H9 (cell line): ENCODE data around the gene RELL1. TPM values are rescaled to one million over a fixed set of nuclear protein-coding genes. Genes with fewer than 3 reads are reported as not detected.

Source experiments
- DNase-seq: peaks from one replicate; pipeline ENCODE4 v3.0.0-alpha.2; 2017
- H2AFZ ChIP-seq: one replicate; pipeline ENCODE4 v1.6.1; 2013; ENCODE audit warnings: mild to moderate bottlenecking, low read length, control low read depth, moderate library complexity
- H2AK5ac ChIP-seq: 2 replicates; pipeline ENCODE4 v1.6.1; 2013; ENCODE audit warnings: low read length, control low read depth, mixed read lengths; ENCODE audit not compliant: insufficient read length
- H2BK120ac ChIP-seq: one replicate; pipeline ENCODE4 v1.6.1; 2013; ENCODE audit warnings: low read depth, mild to moderate bottlenecking, low read length, control low read depth, inconsistent platforms; ENCODE audit not compliant: poor library complexity, severe bottlenecking
- H2BK12ac ChIP-seq: 2 replicates; pipeline ENCODE4 v1.6.1; 2013; ENCODE audit warnings: low read length, control low read depth, mixed read lengths, low read depth; ENCODE audit not compliant: insufficient read length
- H2BK15ac ChIP-seq: 2 replicates; pipeline ENCODE4 v1.6.1; 2013; ENCODE audit warnings: low read depth, low read length, control low read depth
- H2BK20ac ChIP-seq: one replicate; pipeline ENCODE4 v1.6.1; 2013; ENCODE audit warnings: low read depth, mild to moderate bottlenecking, low read length, control low read depth, inconsistent platforms; ENCODE audit not compliant: poor library complexity, severe bottlenecking
- H2BK5ac ChIP-seq: 2 replicates; pipeline ENCODE4 v1.6.1; 2013; ENCODE audit warnings: low read length, control low read depth, mixed read lengths; ENCODE audit not compliant: insufficient read length
- H3K14ac ChIP-seq: 2 replicates; pipeline ENCODE4 v1.6.1; 2013; ENCODE audit warnings: low read length, control low read depth; ENCODE audit not compliant: insufficient read depth
- H3K18ac ChIP-seq: 2 replicates; pipeline ENCODE4 v1.6.1; 2013; ENCODE audit warnings: low read depth, mild to moderate bottlenecking, mixed read lengths, low read length, control low read depth; ENCODE audit not compliant: insufficient read length
- H3K23ac ChIP-seq: 2 replicates; pipeline ENCODE4 v1.6.1; 2013; ENCODE audit warnings: low read length, control low read depth, mixed read lengths, low read depth; ENCODE audit not compliant: insufficient read length
- H3K23me2 ChIP-seq: 2 replicates; pipeline ENCODE4 v1.6.1; 2013; ENCODE audit warnings: low read depth, mild to moderate bottlenecking, mixed read lengths, low read length, control low read depth; ENCODE audit not compliant: insufficient read length, poor library complexity, severe bottlenecking
- H3K27ac ChIP-seq: 2 replicates; pipeline ENCODE4 v1.5.1; 2013; ENCODE audit warnings: low read length, control low read depth, mixed read lengths, low read depth; ENCODE audit not compliant: insufficient read length
- H3K27me3 ChIP-seq: 2 replicates; pipeline ENCODE4 v1.6.1; 2013; ENCODE audit warnings: low read length, control low read depth, inconsistent platforms; ENCODE audit not compliant: insufficient read depth
- H3K4ac ChIP-seq: 2 replicates; pipeline ENCODE4 v1.6.1; 2013; ENCODE audit warnings: low read depth, mild to moderate bottlenecking, control low read depth, inconsistent platforms, low read length, moderate library complexity
- H3K4me1 ChIP-seq: 2 replicates; pipeline ENCODE4 v1.6.1; 2013; ENCODE audit warnings: low read length, control low read depth, inconsistent platforms; ENCODE audit not compliant: insufficient read depth
- H3K4me2 ChIP-seq: 2 replicates; pipeline ENCODE4 v1.6.1; 2013; ENCODE audit warnings: low read length, control low read depth, mixed read lengths; ENCODE audit not compliant: insufficient read length, insufficient read depth
- H3K56ac ChIP-seq: 2 replicates; pipeline ENCODE4 v1.6.1; 2013; ENCODE audit warnings: low read depth, mild to moderate bottlenecking, mixed read lengths, low read length, control low read depth; ENCODE audit not compliant: insufficient read length
- H3K79me1 ChIP-seq: 2 replicates; pipeline ENCODE4 v1.6.1; 2013; ENCODE audit warnings: low read depth, mild to moderate bottlenecking, moderate library complexity, low read length, control low read depth, inconsistent platforms; ENCODE audit not compliant: insufficient read depth, poor library complexity, severe bottlenecking
- H3K79me2 ChIP-seq: 2 replicates; pipeline ENCODE4 v1.6.1; 2013; ENCODE audit warnings: low read length, control low read depth, inconsistent platforms; ENCODE audit not compliant: insufficient read depth
- H3K9ac ChIP-seq: 2 replicates; pipeline ENCODE4 v1.6.1; 2013; ENCODE audit warnings: low read length, control low read depth, mixed read lengths; ENCODE audit not compliant: insufficient read length; ENCODE audit errors: extremely low read depth
- H3K9me3 ChIP-seq: one replicate; pipeline ENCODE4 v1.6.1; 2013; ENCODE audit warnings: low read depth, low read length, inconsistent platforms; ENCODE audit not compliant: control insufficient read depth
- H3T11ph ChIP-seq: one replicate; pipeline ENCODE4 v1.6.1; 2013; ENCODE audit warnings: mild to moderate bottlenecking, low read length, control low read depth, inconsistent platforms
- H4K20me1 ChIP-seq: one replicate; pipeline ENCODE4 v1.6.1; 2013; ENCODE audit not compliant: control insufficient read depth, insufficient read length, insufficient read depth
- H4K5ac ChIP-seq: 2 replicates; pipeline ENCODE4 v1.6.1; 2013; ENCODE audit warnings: low read depth, mild to moderate bottlenecking, mixed read lengths, low read length, control low read depth; ENCODE audit not compliant: insufficient read length
- H4K8ac ChIP-seq: replicated peaks from 2 replicates; pipeline ENCODE4 v1.6.1; 2013; ENCODE audit warnings: low read length, control low read depth, mixed read lengths, low read depth; ENCODE audit not compliant: insufficient read length
- H4K91ac ChIP-seq: 2 replicates; pipeline ENCODE4 v1.6.1; 2013; ENCODE audit warnings: low read depth, mild to moderate bottlenecking, moderate library complexity, mixed read lengths, low read length, control low read depth; ENCODE audit not compliant: insufficient read length
- H3K27ac Mint-ChIP-seq, 3 experiments: 2 replicates in 2 of 3; 3 replicates in 1 of 3; pipeline ENCODE4 v1.8.0; 2020 to 2021; ENCODE audit warnings: mixed read lengths in 3 of 3, mild to moderate bottlenecking in 1 of 3, moderate library complexity in 1 of 3
- H3K27me3 Mint-ChIP-seq: 2 replicates; pipeline ENCODE4 v1.8.0; 2021; ENCODE audit warnings: low read depth, mild to moderate bottlenecking, moderate library complexity, mixed read lengths
- H3K36me3 Mint-ChIP-seq, 3 experiments: 2 replicates in 2 of 3; 3 replicates in 1 of 3; pipeline ENCODE4 v1.8.0; 2020 to 2021; ENCODE audit warnings: low read depth in 3 of 3, mixed read lengths in 3 of 3; ENCODE audit not compliant: insufficient read depth in 1 of 3
- H3K4me1 Mint-ChIP-seq, 2 experiments: 2 replicates each; pipeline ENCODE4 v1.8.0; 2020; ENCODE audit warnings: mixed read lengths in 2 of 2
- H3K4me3 Mint-ChIP-seq, 2 experiments: 2 replicates in 1 of 2; 3 replicates in 1 of 2; pipeline ENCODE4 v1.8.0; 2020 to 2021; ENCODE audit warnings: mild to moderate bottlenecking in 2 of 2, mixed read lengths in 2 of 2, moderate library complexity in 1 of 2
- H3K9me3 Mint-ChIP-seq, 2 experiments: 2 replicates in 1 of 2; 3 replicates in 1 of 2; pipeline ENCODE4 v1.8.0; 2020; ENCODE audit warnings: mild to moderate bottlenecking in 2 of 2, mixed read lengths in 2 of 2, moderate library complexity in 1 of 2
- WGBS: extraction: QIAGEN DNeasy Blood & Tissue Kit; methylation state at CpG from one replicate; pipeline ENCODE4 v1.1.7; 2013; ENCODE audit warnings: missing lambda C conversion rate, low lambda C conversion rate, mixed read lengths; ENCODE audit not compliant: insufficient read length; ENCODE audit errors: extremely low coverage; 5-methylcytosine and 5-hydroxymethylcytosine counted together
- total RNA-seq: library from RNA; stranded (reverse); gene quantifications from 2 replicates; pipeline ENCODE4 v1.2.1, GENCODE V29; 2021
- TF ChIP-seq, protein P1 (sequence below): fragments of 200-600 bp; sonication (generic); conservative IDR thresholded peaks from 3 replicates; pipeline ENCODE4 v1.8.0; 2021; ENCODE audit warnings: antibody characterized with exemption, mild to moderate bottlenecking

The RELL1 gene
- total RNA-seq, 1 experiment from 2014 or later = 10.8 TPM

DNA sequence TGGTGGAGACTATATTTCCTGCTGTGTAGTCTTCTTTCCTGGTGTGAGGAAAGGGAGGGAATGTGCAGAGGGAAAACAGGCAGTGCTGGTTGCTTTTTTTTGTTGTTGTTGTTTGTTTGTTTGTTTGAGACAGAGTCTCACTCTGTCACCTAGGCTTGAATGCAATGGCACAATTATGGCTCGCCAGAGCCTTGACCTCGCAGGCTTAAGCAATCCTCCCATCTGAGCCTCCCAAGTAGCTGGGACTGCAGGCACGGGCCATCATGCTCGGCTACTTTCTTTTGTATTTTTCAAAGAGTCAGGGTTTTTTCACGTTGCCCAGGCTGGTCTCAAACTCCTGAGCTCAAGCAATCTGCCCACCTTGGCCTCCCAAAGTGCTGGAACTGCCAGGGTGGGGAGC lies 82.5 kb downstream of the RELL1 start:
- Histone ChIP-seq H3K27me3 (no peaks in the 10 kb centered on the region), H3K23me2 (no peaks in the 10 kb centered on the region), H2BK120ac (no peak overlapping the region), H3K9ac (no peak overlapping the region), H3K79me2 (no peaks in the 10 kb centered on the region), H3K4me1 (peaks cover 7% of the 10 kb centered on the region; the same call in 1 of the 2 replicates), H2BK5ac (no peak overlapping the region), H3K4ac (no peak overlapping the region), H4K5ac (no peak overlapping the region), H2AK5ac (no peak overlapping the region), H4K8ac (no peak overlapping the region), H3K9me3 (no peaks in the 10 kb centered on the region), H3K56ac (no peak overlapping the region), H3K23ac (no peak overlapping the region), H3T11ph (no peak overlapping the region), H3K14ac (no peak overlapping the region), H3K79me1 (no peaks in the 10 kb centered on the region), H4K20me1 (no peaks in the 10 kb centered on the region), H2BK20ac (no peak overlapping the region), H3K27ac (no peak overlapping the region), H2AFZ (no peak overlapping the region), H3K18ac (no peak overlapping the region), H4K91ac (no peak overlapping the region), H2BK15ac (no peak overlapping the region), H2BK12ac (no peak overlapping the region), H3K4me2 (no peak overlapping the region)
- DNase-seq = no peak
- H3K4me3 Mint-ChIP-seq = no peak overlapping the region
- H3K36me3 Mint-ChIP-seq = peaks cover 0 to 1% (median under 1%) of the 10 kb centered on the region in 3 experiments; a peak in 5 of 7 replicates
- WGBS = no CpG with 5 or more reads among the region's 5 CpGs
- TF ChIP-seq, protein P1, sequence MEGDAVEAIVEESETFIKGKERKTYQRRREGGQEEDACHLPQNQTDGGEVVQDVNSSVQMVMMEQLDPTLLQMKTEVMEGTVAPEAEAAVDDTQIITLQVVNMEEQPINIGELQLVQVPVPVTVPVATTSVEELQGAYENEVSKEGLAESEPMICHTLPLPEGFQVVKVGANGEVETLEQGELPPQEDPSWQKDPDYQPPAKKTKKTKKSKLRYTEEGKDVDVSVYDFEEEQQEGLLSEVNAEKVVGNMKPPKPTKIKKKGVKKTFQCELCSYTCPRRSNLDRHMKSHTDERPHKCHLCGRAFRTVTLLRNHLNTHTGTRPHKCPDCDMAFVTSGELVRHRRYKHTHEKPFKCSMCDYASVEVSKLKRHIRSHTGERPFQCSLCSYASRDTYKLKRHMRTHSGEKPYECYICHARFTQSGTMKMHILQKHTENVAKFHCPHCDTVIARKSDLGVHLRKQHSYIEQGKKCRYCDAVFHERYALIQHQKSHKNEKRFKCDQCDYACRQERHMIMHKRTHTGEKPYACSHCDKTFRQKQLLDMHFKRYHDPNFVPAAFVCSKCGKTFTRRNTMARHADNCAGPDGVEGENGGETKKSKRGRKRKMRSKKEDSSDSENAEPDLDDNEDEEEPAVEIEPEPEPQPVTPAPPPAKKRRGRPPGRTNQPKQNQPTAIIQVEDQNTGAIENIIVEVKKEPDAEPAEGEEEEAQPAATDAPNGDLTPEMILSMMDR = no peak
- H3K27me3 Mint-ChIP-seq = peaks cover 2% of the 10 kb centered on the region; the same call in 1 of the 2 replicates
- peaks cover under 1% of the 10 kb centered on the region in 2 experiments; a peak in 2 of 5 replicates for H3K9me3 Mint-ChIP-seq
- H3K4me1 Mint-ChIP-seq = peaks cover 17 to 24% of the 10 kb centered on the region in 2 experiments
- H3K27ac Mint-ChIP-seq = no peak overlapping the region
